Brain microvascular endothelial cell (primary cell): ENCODE measurements around the gene DCAF4.

ENCODE experiments used
- DNase-seq: peaks from one replicate; pipeline ENCODE4 v3.0.0-alpha.2; 2020
- H3K27ac ChIP-seq: fragments of 250-450 bp; sonication (Bioruptor Pico); 2 replicates; pipeline ENCODE4 v1.5.1; 2020; ENCODE audit warnings: mild to moderate bottlenecking, moderate library complexity
- H3K27me3 ChIP-seq: fragments of 250-450 bp; sonication (Bioruptor Pico); replicated peaks from 2 replicates; pipeline ENCODE4 v1.5.1; 2020; ENCODE audit warnings: mild to moderate bottlenecking
- H3K36me3 ChIP-seq: fragments of 250-450 bp; sonication (Bioruptor Pico); replicated peaks from 2 replicates; pipeline ENCODE4 v1.5.1; 2020; ENCODE audit warnings: mild to moderate bottlenecking
- H3K4me3 ChIP-seq: 2 replicates; pipeline ENCODE4 v1.5.1; 2011; ENCODE audit warnings: low read depth, mild to moderate bottlenecking, control low read depth, low read length, moderate library complexity
- in situ Hi-C: cut with HindIII; loops from 2 replicates; pipeline ENCODE4 v1.10.0; 2017; ENCODE audit warnings: low sequenced_read_pairs, low pct_ligation_motif_present
- TF ChIP-seq, protein P1 (sequence below): IDR thresholded peaks from 2 replicates; pipeline ENCODE4 v1.5.1; 2011; ENCODE audit warnings: low read depth, mild to moderate bottlenecking, moderate library complexity, low read length, control low read depth, inconsistent platforms; ENCODE audit errors: missing control alignments

The DCAF4 gene

DNA sequence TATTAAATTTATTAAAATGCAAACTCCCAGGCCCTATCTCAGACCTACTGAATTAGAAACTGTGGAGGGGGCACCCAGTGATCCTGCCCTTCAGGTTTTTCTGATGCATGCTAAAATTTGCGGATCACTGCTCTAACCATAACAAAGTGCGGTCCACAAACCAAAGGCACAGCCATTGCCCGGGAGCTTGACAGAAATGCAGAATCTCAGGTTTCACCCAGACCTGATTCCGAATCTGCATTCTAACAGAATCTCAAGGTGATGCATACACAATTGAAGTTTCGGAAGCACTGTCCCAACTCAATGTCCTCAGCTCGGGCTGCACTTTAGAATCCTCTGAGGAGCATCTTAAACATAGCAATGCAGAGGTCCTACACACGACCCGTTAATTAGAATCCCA is 54.6 kb downstream of the DCAF4 start:
- no peak overlapping the region for H3K4me3 ChIP-seq
- peaks cover 32% of the 10 kb centered on the region for H3K36me3 ChIP-seq
- DNase-seq, result no peak
- TF ChIP-seq, protein P1, sequence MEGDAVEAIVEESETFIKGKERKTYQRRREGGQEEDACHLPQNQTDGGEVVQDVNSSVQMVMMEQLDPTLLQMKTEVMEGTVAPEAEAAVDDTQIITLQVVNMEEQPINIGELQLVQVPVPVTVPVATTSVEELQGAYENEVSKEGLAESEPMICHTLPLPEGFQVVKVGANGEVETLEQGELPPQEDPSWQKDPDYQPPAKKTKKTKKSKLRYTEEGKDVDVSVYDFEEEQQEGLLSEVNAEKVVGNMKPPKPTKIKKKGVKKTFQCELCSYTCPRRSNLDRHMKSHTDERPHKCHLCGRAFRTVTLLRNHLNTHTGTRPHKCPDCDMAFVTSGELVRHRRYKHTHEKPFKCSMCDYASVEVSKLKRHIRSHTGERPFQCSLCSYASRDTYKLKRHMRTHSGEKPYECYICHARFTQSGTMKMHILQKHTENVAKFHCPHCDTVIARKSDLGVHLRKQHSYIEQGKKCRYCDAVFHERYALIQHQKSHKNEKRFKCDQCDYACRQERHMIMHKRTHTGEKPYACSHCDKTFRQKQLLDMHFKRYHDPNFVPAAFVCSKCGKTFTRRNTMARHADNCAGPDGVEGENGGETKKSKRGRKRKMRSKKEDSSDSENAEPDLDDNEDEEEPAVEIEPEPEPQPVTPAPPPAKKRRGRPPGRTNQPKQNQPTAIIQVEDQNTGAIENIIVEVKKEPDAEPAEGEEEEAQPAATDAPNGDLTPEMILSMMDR, result no peak
- no peak overlapping the region for H3K27ac ChIP-seq
- H3K27me3 ChIP-seq, result no peaks in the 10 kb centered on the region
- in situ Hi-C loops, result no loop called here

DNA sequence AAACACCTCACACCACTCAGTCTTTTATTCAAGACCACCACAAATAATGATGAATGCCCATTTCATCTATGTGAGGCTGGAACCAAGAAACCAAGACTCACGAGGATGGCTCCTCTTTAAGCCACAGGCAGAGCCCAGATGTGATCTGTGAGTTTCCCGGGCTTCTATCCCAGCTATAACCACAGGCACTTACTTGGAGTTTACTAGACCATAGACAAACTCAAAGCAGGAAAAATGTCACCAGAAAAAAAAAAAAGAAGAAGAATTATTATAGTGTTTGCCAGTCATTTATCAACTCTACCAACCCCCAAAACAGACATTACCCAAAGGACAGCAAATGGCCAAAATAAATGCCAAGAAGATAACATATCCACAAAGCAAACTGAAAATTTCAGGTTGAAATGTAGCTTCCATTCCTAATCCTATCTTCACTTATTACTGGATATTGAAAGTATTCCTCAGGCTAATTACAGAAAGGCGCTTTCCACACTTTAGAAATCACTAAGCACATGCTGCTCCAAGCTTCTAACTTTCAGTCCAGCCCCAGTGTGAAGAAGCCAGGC is 56.0 kb downstream of the DCAF4 start:
- TF ChIP-seq, protein P1, result no peak
- DNase-seq, result no peak
- Histone ChIP-seq H3K27me3 (no peaks in the 10 kb centered on the region), H3K36me3 (peaks cover 25% of the 10 kb centered on the region), H3K27ac (no peak overlapping the region), H3K4me3 (no peak overlapping the region)
- in situ Hi-C loops, result no loop called here

DNA sequence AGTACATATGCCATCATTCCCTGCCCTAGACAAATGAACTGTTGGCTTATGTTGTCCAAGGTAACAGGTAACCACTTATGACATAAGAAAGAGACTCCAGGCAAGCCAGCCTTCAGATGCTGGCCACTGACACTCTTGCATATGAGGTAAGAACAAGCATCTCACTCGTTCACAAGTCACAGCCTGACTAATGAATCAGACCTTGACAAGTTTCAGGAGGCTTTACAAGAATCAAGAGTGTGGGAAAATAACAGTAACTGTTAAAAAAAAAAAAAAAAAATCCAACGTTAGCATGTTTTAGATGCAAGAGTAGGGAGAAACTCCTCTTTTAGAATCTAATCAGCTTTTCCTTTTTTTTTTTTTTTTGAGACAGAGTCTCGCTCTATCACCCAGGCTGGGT is 60.0 kb downstream of the DCAF4 start:
- DNase-seq, result no peak
- no peak overlapping the region for H3K27ac ChIP-seq
- no peak overlapping the region for H3K4me3 ChIP-seq
- H3K36me3 ChIP-seq, result peaks cover 15% of the 10 kb centered on the region
- in situ Hi-C loops, result no loop called here
- TF ChIP-seq, protein P1, result no peak
- H3K27me3 ChIP-seq, result no peaks in the 10 kb centered on the region

DNA sequence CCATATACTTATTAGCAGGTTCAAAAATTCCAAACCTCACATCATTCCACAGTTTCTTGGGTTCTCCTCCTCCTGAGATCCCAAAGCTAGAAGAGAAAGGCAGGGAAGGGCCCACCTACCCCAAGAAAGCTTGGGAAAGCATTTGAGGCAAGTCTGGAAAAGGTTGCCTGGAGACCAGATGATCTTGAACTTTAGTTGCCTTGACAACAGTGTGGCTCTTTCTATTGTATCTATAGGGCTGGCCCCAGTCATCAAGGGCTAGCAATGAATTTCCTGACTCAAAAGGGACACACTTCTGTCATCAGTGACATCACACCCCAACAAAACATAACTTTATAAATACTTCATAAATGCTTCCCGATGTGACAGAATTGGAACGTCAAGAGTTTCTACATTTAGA is 60.6 kb downstream of the DCAF4 start:
- no peak for DNase-seq
- Histone ChIP-seq H3K27ac (no peak overlapping the region), H3K27me3 (no peaks in the 10 kb centered on the region), H3K36me3 (peaks cover 13% of the 10 kb centered on the region), H3K4me3 (no peak overlapping the region)
- in situ Hi-C loops, result no loop called here
- TF ChIP-seq, protein P1, result no peak

DNA sequence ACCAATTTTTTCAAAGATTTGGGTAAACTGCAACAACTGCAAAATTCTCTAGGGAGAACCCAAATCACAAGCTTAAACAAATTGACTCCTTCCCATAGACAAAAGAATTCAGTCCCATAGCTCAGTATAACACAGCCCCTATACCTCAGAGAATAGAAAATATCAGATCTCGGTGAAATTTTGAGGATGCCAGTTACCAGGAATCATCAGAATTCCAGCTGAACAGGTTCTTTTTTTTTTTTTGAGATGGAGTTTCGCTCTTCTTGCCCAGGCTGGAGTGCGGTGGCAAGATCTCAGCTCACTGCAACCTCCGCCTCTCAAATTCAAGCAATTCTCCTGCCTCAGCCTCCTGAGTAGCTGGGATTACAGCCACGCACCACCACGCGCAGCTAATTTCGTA is 63.9 kb downstream of the DCAF4 start:
- Histone ChIP-seq H3K4me3 (no peak overlapping the region), H3K27ac (no peak overlapping the region), H3K27me3 (no peaks in the 10 kb centered on the region), H3K36me3 (peaks cover 11% of the 10 kb centered on the region)
- TF ChIP-seq, protein P1, result no peak
- in situ Hi-C loops, result no loop called here
- DNase-seq, result no peak

DNA sequence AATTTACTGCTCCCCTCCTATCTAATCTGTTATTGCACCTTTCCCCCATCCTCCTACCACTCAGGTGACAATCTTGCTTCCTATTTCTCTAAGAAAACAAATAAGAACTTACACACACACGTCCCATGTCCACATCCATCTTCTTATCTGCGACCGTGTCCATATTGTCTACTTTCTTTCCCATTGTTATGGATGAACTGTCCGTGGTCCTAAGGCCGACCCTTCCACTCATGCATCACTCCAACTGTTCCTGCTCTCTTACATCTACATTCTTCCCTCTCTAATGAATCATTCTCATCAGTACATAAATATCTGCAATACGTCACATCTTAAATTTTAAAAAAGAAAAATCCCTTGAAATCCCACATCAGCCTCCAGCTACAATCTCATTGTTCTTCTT is 70.7 kb downstream of the DCAF4 start:
- TF ChIP-seq, protein P1, result no peak
- Histone ChIP-seq H3K36me3 (peaks cover 30% of the 10 kb centered on the region), H3K27ac (no peak overlapping the region), H3K27me3 (no peaks in the 10 kb centered on the region), H3K4me3 (no peak overlapping the region)
- DNase-seq, result no peak
- in situ Hi-C loops, result no loop called here
